GM21825 (cell line): ENCODE measurements around the gene JMJD6.
"Not testable (repeated sequence)": the region's sequence is repeated elsewhere in the genome, so short reads cannot be mapped to it uniquely, and the experiment has no call there.

ENCODE experiments used
- ATAC-seq: cut with Tn5 transposase; IDR thresholded peaks from one replicate; pipeline ENCODE4 v1.9.1; 2021; ENCODE audit warnings: mild to moderate bottlenecking, moderate library complexity; ENCODE audit not compliant: unreplicated experiment

JMJD6 gene

DNA sequence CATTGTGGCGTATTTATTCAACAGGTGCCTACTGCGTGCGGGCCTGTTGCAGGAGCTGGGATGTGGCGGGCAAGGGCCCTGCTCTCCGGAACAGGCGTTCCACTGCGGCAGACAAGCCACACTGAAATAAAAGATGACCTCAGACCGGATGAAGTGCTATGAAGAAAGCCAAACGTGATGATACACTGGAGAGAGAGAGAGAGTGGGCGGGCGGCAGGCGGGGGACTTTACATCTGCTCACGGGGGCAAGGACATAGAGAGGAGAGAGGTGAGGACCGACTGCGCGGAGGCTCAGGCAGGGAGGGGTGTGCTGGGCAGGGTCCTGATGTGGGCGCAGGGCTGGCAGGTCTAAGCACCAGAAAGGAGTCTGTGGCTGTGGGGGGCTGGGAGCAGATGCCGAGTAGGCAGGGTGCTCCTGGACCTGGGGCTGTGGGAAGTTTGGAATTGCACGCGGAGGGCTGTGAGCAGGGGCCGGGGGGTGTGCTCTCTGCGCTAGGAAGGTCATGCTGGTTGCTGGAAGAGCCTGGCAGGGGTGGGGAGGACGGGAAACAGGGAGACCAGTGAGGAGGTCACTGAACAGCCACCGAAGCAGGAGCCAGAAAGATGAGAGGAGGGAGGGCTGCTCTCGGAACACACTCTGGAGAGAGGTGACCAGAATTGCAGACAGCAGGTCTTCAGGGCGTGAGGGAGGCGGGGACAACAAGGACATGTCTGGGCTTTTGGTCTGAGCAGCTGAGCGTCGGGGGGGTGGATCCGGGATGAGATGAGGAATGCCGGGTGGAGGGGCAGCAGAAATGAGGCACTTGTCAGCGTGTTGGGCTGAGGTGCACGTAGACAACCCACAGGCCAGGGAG, 25.6 kb downstream of the JMJD6 start:
- no peak for ATAC-seq

DNA sequence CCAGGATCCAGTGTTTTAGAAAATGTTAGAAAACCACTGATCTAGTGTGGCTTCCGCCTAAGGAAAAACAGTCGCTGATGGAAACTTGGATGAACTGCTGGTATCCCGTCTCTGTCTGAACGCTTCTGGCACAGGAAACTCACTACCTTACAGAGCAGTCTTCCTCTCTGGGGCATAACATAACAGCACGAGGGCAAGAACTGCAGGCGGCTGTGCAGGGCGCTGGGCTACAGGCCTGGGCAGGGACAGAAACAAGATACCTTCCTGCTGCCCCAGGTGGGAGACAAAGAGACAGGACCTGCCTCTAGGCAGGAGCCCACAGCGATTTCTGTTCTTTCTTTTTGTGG, 26.2 kb downstream of the JMJD6 start:
- ATAC-seq = no peak

DNA sequence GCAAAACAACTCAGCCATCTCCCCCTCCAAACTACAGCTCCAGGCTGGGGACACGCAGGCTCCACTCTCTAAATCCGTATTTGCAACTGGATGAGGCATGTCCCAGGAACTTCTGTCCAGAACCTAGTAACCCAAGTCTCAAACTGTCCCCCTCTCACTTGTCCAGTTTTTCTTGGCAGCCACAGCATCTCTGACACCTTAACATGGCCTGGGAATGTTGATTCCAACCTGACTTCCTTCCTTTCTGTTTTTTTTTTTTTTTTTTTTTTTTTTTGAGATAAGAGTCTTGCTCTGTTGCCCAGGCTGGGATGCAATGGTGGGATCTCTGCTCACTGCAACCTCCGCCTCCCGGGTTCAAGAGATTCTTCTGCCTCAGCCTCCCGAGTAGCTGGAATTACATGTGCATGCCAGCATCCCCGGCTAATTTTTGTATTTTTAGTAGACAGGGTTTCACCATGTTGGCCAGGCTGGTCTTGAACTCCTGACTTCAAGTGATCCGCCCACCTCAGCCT, 27.9 kb downstream of the JMJD6 start:
- not testable (repeated sequence) for ATAC-seq

DNA sequence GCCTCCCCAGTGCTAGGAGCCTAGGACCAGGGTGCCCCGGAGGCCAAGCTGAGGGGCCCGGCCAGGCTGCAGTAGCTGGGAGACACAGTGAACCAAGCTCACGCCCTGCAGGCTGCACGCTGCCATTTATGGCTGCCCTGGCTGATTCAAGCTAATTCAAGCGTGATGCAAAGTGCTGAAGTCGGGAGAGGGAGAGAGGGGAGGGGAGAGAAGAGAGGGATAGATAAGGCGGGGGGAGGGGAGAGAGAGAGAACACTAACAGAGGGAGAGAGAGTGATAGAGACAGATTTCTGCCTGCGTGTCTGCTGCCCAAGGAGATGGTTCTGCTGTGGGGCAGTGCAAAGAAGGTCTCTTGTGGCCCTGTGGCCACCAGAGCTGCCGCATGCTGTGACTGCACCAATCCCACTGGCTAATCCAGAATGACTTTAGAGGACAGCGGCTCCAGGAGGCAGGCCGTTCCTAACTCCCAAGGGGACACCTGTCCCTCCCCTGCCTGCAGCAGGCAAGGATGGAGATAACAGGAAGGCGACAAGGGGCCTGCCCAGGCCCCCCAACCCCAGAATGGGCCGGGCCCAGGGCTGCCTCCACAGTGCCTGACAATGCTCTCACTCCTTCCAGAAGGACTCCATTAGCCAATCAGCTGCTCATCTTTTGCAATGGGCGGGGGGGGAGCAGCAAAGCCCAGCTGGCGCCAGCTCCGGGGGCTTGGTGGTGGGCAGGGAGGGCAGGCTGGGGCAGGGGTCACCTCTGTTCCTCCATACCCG, 28.5 kb downstream of the JMJD6 start:
- ATAC-seq = no peak

DNA sequence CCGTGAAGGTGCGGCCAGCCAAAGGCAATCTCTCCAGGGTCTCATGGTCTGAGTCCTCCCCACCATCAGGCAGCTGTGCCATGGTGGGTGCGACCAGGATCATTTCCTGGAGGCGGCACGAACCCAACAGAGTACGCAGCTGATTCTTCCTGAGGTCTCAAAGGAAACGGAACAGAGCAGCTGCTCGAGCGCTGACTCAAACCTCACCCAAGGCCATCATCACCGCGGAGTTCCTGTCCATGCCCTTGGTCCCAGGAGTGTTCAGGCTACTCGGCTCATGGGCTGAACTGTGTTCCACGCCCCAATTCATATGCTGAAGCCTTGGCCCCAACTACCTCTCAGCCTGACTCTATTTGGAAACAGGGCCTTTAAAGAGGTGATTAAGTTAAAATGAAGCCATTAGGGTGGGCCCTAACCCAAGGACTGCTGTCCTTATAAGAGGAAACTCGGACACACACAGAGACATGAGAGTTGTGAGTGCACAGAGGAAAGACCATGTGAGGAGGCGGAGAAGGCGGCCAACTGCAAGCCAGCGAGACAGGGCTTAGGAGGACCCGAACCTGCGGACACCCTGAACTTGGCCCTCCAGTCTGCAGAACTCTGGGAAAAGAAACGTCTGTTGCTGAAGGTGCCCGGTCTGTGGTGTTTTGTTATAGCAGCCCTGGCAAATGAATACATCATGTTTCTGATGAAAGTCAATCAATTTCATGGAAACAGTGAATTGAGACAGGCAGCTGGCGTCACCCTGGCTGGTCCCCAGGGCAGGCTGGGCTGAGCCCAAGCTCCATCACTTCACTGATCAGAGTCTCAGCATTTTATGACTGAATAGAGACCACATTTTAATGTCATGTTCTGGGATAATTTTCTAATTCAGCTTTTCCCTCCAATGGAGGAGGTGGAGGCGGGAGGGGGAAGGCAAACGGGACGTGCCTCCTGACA, 29.4 kb downstream of the JMJD6 start:
- peak; percentile 61 for ATAC-seq

DNA sequence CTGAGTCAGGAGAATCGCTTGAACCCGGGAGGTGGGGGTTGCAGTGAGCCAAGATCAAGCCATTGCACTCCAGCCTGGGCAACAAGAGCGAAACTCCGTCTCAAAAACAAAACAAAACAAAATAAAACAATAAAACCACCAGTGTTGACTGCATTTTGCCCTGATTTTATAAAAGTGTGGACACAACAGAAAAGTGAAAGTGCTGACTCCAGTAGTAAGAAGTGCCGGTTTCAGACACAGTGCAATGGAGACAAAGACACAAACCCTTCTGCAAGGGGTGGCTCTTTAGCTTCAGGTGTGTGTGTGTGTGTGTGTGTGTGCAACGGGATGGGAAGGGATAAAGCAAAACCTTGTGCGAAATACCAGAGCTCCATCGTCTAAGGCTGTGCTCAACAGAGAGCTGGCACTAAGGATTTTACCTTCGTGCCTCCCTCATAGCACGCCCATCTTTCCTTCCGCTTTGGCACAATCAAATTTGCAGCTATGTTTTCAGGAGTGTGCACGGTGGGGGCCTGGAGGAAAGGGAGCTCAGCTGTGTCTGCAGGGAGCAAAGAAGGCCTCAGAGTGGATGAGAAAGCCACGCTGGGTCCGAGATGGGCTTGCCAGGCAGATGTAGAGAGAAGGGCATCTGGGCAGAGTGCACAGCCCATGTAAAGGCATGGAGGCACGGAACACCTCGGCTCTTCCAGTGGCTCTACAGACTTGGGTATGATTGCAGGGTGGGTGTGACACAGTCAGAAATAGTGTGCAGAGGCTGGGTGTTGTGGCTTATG, 31.2 kb downstream of the JMJD6 start:
- no peak for ATAC-seq

DNA sequence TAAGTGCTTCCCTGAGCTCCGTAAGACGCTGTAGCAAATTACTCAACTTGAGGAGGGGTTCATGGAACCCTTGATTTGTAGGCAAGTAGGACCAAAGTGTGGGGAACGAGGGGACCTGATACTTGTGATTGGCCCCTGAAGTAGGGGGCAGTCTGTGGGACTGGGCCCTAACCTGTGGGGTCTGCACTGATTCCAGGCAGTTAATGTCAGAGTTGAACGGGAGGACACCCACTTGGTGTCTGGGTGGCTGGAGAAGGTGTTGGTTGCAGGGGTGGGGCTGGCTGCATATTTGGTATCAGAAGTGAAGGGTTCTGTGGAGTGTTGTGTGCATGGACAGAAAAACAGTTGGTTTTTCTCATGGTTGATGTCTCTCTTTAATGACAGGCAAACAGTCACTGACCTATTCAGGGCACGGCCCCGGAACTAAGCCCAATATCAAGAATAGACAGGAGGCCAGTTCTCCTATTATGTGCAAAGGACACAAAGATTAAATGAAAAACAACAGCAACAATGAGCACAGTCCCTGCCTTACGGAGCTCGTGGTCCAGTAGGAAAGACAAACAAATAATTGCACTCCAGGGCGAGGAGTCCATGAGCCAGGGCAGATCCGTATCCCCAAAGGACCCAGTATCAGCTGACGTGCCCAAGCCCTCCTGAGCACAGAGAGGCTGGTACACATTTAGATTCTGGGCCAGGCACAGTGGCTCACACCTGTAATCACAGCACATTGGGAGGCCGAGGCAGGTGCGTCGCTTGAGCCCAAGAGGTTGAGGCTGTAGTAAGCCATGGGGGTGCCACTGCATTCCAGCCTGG, 34.8 kb downstream of the JMJD6 start:
- ATAC-seq = no peak

DNA sequence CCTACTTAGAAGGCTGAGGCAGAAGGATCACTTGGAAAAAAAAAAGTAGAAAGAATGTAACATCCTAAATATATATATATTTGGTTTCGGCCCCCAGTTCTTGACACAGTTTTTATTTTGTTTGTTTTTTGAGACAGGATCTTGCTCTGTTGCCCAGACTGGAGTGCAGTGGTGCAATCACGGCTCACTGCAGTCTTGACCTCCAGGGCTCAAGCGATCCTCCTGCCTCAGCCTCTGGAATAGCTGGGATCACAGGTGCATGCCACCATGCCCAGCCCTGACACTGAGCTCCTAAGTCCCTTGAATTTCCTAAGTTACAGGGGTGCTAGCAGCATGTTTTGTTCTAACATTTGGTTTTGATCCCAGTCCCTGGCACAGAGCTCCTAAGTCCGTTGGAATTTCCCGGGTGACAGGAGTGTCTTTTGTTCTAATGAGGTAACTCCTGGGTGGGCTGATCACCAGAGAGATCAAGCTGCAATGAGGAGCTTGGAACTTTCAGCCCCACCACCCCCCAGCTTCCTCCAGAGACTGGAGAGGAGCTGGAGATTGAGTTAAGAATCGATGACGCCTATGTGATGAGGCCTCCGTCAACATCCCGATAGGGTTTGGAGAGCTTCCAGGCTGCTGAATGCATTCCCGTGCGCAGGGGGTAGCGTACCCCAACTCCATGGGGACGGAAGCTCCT, 35.7 kb downstream of the JMJD6 start:
- no peak for ATAC-seq

DNA sequence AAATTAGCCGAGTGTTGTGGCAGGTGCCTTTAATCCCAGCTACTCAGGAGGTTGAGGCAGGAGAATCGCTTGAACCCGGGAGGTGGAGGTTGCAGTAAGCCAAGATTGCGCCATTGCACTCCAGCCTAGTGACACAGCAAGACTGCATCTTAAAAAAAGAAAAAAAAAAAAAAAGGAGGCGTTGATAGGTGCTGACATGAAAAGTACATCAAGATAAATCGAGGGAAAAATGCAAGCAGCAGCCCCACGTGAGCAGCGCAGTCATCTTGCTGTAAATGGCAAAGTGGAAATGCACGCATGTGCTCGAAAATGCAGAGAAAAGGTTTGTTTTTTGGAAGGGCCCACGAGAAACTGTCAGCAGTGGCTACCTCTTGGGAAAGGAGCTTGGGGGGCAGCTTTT, 36.5 kb downstream of the JMJD6 start:
- no peak for ATAC-seq

DNA sequence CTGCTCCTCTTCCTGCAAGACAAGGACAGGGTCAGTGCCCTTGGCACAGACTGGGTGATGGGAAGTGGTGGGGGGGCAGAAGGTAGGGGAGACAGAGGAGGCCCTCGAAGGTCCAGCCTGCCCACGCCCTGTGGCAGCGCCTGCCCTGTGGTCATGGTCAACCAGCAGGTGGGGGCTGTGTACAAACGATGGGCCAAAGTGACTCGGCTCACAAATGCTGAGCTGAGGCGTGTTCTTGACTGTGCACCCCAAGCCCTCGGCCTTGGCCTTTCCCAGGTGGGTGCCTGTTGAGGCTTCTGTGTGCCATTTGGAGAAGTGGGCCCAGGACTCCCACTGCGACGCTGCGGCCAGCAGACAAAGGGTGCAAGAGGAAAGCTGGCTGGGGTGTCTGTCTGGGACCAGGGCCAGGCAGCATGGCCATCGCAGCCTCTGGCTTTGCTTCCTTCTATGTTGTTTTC, 38.2 kb downstream of the JMJD6 start:
- no peak for ATAC-seq

DNA sequence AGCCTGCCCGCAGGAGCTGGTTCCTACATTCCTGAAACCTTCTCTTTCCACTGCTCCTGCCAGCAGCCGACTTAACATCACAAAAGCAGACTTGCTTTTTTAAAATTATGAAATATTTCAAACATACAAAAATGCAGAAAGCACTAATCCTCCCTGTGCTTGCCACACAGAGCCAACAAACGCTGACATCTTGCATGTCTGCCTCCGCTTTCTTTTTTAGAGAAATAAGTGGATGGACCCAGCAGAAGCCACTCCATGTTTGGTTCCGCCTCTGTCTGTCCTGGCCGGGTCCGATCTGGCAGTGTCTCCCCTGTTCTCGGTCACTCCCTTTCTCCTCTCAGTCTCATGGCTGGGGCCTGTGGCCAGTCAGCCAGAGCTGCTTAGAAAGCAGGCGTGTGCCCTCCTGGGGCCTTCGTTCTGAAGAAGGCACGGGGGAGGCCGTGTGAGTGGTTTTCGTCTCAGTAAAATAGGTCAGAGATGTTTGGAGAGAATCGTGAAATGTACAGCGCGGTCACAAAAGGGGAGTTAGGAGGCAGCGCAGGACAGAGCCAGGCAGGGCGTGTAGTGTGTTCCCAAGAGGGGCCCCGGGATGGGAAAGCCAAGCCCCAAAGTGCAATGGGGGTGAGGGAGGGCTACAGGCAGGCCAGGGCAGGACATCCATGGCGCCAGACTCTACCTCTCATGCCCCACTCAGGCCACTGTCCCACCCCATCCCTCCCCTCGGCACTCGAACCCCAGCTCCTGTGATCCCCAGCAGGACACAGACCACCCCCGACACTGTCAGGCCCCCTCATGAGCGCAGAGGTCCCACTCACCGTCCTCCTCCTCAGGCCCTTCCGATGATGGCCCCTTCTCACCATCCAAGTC, 38.9 kb downstream of the JMJD6 start:
- ATAC-seq = no peak

DNA sequence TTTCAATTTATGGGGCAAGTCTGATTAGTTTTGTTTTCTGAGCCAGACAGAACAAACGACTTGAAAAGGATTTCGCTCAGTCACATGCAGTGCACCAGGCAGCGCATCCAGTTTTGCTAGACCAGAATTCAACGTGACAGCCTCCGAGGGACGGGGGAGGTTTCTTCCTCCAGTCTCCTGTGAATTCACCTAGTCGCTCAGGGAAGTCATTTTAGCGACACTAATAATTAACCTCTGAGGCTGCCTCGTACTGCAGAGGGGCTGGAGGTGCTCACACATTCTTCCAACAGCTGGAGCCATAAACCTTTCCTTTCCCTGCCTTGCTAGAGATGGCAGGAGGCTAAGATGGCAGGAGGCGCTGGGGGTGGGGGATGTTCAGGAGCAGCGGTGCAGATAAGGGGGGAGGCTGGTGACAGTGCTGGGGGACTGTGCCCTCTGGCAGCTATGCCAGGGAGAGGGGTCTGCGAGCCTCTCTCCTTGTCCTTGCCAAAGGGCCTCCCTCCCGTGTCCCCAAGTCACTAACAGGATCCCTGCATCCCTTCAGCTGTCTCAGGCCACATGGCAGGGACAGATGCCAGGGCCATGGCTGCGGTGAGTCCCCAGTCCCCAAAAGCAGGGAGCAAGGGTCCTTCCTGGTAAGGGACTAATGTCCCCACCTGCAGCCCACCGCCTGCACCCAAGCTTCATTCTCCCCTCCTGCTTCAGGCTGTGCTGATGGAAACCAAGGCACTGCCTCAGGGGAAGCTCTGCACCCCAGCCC, 39.7 kb downstream of the JMJD6 start:
- ATAC-seq = no peak

DNA sequence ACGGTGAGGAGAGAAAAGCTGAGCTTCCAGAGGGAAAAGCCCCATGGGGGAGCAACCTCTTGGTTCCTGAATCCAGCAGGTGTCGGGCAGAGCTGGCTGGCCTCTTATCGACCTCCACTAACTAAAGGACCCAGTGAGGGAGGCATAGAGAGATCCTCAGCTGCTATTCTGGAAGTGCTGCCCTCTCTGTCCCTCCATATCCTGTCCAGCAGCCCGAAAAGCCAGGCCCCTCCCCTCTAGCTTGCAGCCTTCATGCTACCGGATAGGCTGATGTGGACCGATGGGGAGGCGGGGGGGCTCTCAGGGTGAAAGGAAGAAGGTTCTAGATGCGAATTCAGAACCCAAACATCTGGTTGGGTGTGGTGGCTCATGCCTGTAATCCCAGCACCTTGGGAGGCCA, 40.6 kb downstream of the JMJD6 start:
- ATAC-seq = no peak

DNA sequence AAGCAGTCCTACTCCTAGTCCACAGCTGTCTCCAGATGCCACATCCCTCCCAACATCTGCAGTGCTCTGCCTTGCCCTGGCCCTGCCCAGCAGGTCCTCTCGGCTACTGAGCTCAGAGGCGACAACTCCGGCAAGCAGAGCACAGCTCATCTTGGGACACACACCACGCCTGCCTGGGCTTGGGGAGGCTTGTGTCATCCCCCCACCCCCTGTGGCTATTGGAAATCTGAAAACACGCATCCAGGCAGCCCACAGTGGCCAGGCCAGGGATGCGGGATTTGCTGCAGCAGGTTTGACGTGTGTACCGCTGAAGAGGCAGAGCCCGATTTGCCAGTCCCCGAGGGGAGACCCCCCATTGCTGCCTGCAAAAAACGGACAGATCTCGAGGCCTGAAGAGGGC, 41.0 kb downstream of the JMJD6 start:
- no peak for ATAC-seq

DNA sequence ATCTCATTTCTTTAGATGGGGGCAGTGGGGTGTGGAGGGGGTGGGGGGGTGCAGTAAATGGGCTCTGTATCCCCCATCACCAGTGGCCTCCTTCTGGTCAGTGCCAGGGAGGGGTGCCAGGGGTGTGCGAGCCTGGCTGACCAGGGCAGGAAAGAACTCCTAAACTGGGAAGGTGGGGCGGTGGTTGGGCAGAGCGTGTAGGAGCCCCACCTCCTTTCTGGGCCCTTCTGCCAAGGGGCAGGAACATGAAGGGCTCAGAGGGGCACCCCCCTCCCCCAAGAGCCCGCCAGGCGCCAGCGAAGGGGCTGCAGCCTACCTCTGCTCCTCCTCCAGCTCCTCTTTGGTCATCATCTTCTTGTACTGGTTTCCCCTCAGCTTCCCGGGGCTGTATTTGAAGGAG, 41.6 kb downstream of the JMJD6 start:
- ATAC-seq = no peak

DNA sequence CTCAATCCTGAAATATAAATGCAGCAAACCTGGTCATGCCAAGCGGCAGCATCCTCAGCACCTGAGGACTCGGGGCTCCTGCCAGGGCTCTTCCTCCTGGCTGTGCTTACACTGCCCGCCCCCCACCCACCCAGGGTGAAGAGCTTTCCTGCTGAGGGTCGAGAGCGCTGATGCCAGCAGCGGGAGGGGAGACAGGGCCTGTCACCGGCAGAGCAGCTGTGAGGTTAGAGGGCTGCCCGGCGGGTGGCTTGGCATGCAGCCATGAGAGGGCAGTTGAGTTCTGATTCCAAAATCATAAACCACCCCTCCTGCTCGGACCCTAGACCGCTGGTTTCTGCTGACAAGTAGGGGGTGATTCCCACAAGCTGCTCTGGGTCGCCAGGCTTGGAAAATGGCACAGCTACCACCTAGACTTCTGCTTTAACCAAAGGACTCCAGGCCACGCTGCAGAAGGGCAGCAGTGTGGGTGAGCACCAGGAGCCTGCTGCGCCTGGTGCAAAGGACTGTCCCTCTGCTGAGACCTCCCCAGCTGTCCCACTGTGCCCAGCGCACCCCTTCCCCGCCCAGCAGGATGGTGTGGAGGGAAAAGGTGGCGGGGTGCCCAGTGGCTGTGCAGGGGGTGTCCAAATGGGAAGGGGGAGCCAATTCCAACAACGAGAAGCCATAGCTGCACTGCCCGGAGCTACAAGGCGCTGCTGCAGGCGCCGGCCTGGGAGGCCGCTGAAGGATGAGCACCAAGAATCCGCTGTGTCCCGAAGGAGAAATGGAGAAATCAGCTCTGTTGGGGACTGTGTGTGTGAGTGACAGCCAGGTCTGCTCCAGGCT, 42.3 kb downstream of the JMJD6 start:
- ATAC-seq = no peak
